Cardiac muscle cell (in vitro differentiated cells and primary cell): ENCODE data around the gene ACTL8. TPM values are rescaled to one million over a fixed set of nuclear protein-coding genes. Genes with fewer than 3 reads are reported as not detected.

Source experiments
- DNase-seq, 2 donors: peaks; one replicate each; pipeline versions ENCODE4 v3.0.0 to v3.0.0-alpha.2; 2010 to 2017; ENCODE audit warnings: low read depth in 1 of 2, low spot score in 1 of 2
- H3K27ac ChIP-seq: fragments of 200-600 bp; sonication (generic); 2 replicates; pipeline ENCODE4 v1.5.1; 2016
- H3K27me3 ChIP-seq: fragments of 200-600 bp; sonication (generic); 2 replicates; pipeline ENCODE4 v1.6.0; 2016; ENCODE audit warnings: control low read depth
- H3K36me3 ChIP-seq: fragments of 200-600 bp; sonication (generic); 2 replicates; pipeline ENCODE4 v1.5.1; 2016; ENCODE audit warnings: control low read depth
- H3K4me1 ChIP-seq: fragments of 200-600 bp; sonication (generic); 2 replicates; pipeline ENCODE4 v1.8.1; 2017; ENCODE audit warnings: low read depth, mild to moderate bottlenecking, mixed run types
- H3K4me3 ChIP-seq: fragments of 200-600 bp; sonication (generic); 2 replicates; pipeline ENCODE4 v1.5.1; 2016; ENCODE audit warnings: mild to moderate bottlenecking
- H3K9me3 ChIP-seq: fragments of 200-600 bp; sonication (generic); 2 replicates; pipeline ENCODE4 v1.5.1; 2017; ENCODE audit warnings: low read depth, mild to moderate bottlenecking, control low read depth
- CTCF ChIP-seq: IDR thresholded peaks from 2 replicates; pipeline ENCODE4 v1.5.1; 2012; ENCODE audit warnings: low read depth, mild to moderate bottlenecking, low read length
- polyA plus RNA-seq: library from polyadenylated mRNA; unstranded; fragments of >200 nt; fragmentation: Nextera tagmentation; extraction: Ambion mirVana; gene quantifications from 2 replicates; pipeline ENCODE4 v1.2.1, GENCODE V29; 2016
- total RNA-seq: library from RNA; depleted of rRNA; stranded (reverse); fragments of >200 nt; gene quantifications from 2 replicates; pipeline ENCODE4 v1.2.3, GENCODE V29; 2016

ACTL8 gene
- total and polyA plus RNA-seq, 2 experiments from 2014 or later: not detected

GRCh38 chr1:17723684-17724083 lies 31.4 kb upstream of the ACTL8 start:
- no peaks in the 10 kb centered on the region for H3K27me3 ChIP-seq
- no peaks in the 10 kb centered on the region for H3K4me1 ChIP-seq
- peak; percentile 12 for TF ChIP-seq CTCF
- no peaks in the 10 kb centered on the region for H3K9me3 ChIP-seq
- no peak for DNase-seq
- no peak overlapping the region for H3K4me3 ChIP-seq
- no peaks in the 10 kb centered on the region for H3K36me3 ChIP-seq
- no peak overlapping the region for H3K27ac ChIP-seq

GRCh38 chr1:17724150-17724549 lies 31.0 kb upstream of the ACTL8 start:
- Histone ChIP-seq H3K9me3 (no peaks in the 10 kb centered on the region), H3K4me3 (no peak overlapping the region), H3K36me3 (no peaks in the 10 kb centered on the region), H3K27ac (no peak overlapping the region), H3K4me1 (no peaks in the 10 kb centered on the region), H3K27me3 (no peaks in the 10 kb centered on the region)
- DNase-seq: no peak
- no peak for TF ChIP-seq CTCF

- Histone ChIP-seq H3K4me1 (no peaks in the 10 kb centered on the region), H3K27me3 (no peaks in the 10 kb centered on the region), H3K4me3 (no peak overlapping the region), H3K27ac (no peak overlapping the region), H3K36me3 (no peaks in the 10 kb centered on the region), H3K9me3 (no peaks in the 10 kb centered on the region)
- no peak for DNase-seq
- no peak for TF ChIP-seq CTCF
These were observed 29.9 kb upstream of the ACTL8 start for GRCh38 chr1:17725084-17725719.

- Histone ChIP-seq H3K36me3 (no peaks in the 10 kb centered on the region), H3K9me3 (no peaks in the 10 kb centered on the region), H3K27ac (no peak overlapping the region), H3K4me1 (no peaks in the 10 kb centered on the region), H3K4me3 (no peak overlapping the region), H3K27me3 (no peaks in the 10 kb centered on the region)
- no peak for DNase-seq
- TF ChIP-seq CTCF: no peak
These were observed 29.1 kb upstream of the ACTL8 start for GRCh38 chr1:17725811-17726582.

- no peaks in the 10 kb centered on the region for H3K9me3 ChIP-seq
These were observed 26.9 kb upstream of the ACTL8 start for GRCh38 chr1:17728123-17728712.

More at GRCh38 chr1:17728123-17728712, 26.9 kb upstream of the ACTL8 start:
- no peaks in the 10 kb centered on the region for H3K27me3 ChIP-seq
- H3K36me3 ChIP-seq: no peaks in the 10 kb centered on the region
- H3K4me1 ChIP-seq: no peaks in the 10 kb centered on the region
- H3K4me3 ChIP-seq: no peak overlapping the region
- H3K27ac ChIP-seq: no peak overlapping the region
- TF ChIP-seq CTCF: no peak
- DNase-seq: no peak
